Endometrial microvascular endothelial cells (primary cell): ENCODE measurements around the gene TUBE1. TPM values are rescaled to one million over a fixed set of nuclear protein-coding genes. Genes with fewer than 3 reads are reported as not detected.
"Not testable (repeated sequence)": the region's sequence is repeated elsewhere in the genome, so short reads cannot be mapped to it uniquely, and the experiment has no call there.

Experiments
- in situ Hi-C: cut with HindIII; loops from 2 replicates; pipeline ENCODE4 v1.10.0; 2017; ENCODE audit warnings: low sequenced_read_pairs, low pct_unique_long_range_greater_than_20kb; ENCODE audit errors: inconsistent ontology term
- total RNA-seq: library from RNA; depleted of rRNA; stranded (reverse); fragments of >200 nt; gene quantifications from one replicate; pipeline ENCODE4 v1.2.3, GENCODE V29; 2015; ENCODE audit errors: inconsistent ontology term

The TUBE1 gene
- total RNA-seq, 1 donor from 2014 or later = 14.9 TPM

DNA sequence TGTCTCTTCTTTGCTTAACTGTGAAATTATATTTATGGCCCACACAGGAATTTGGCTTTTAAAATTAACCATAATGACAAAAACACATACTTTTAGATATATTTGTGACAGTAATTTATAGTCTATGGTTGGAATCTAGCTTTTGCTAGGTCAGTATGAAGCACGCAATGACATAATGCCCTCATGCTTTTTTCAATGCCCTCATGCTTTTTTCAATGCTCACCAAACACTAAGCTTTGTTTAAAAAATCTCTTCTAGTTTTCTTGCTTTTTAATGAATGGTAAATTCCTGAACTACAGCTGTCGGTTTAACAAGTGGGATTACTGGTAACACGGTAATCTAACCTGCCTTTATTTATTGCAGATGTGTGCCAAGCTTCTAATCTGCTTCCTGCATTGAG is 20.7 kb downstream of the TUBE1 start:
- in situ Hi-C loops = no loop called here

DNA sequence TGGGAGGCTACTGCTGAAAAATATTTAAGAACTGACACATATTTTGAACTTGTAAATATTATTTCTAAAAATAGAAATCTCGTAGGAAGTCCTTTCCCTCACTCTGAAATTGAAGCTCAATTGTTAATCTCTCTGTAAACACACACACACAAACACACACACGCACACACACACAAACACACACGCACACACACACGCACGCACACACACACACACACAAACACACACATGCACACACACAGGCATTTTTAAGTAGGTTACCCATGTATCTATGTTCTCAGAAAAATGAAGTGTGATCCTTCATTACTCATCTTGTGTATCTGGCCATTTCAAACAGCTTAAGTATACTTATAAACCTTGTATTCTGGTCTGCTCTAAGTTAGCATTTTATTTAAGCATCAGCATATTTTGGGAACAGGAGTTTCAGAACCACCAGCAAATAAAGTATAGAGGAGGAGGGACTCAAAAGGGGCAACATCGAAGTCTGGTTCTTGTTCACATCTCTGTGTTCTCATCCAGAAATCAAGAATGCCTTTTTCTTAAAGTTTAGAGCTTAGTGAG is 21.8 kb downstream of the TUBE1 start:
- in situ Hi-C loops = no loop called here

DNA sequence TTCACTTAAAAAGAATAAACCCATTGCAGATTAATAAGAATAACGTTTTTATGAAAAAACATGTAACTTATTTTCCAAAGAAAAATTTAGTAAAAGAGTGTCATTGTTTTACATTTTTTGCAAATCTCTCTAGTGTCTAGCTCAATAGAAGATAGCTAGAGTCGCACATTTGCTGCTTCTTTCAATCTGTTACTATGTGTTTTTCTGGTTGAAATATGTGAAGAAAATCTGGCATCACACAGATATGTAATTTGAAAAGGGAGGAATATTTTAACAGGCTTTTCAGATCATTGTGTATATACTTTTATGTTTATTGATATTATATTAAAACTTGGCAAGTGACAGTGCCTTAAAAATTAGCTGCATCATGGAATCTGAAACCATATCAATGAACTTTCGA is 24.3 kb downstream of the TUBE1 start:
- in situ Hi-C loops = no loop called here

DNA sequence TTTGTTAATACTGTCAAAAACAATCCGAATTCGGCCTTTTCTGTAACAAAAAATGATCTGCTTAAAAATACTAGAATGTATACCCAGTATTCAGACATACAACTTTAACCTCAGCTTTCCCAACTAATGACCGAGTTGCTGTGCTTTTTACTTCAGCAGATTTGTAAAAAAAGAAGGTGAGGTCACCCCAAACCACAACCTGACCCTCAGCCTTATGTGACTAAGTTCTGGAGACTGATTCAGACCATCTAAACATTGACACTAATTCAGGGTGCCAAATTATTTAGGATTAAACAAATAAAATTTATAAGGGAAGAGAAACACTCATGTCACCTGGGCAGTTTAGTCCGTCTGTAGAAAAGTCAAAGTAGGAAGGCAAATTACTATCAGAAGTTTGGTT is 25.7 kb downstream of the TUBE1 start:
- in situ Hi-C loops = no loop called here

DNA sequence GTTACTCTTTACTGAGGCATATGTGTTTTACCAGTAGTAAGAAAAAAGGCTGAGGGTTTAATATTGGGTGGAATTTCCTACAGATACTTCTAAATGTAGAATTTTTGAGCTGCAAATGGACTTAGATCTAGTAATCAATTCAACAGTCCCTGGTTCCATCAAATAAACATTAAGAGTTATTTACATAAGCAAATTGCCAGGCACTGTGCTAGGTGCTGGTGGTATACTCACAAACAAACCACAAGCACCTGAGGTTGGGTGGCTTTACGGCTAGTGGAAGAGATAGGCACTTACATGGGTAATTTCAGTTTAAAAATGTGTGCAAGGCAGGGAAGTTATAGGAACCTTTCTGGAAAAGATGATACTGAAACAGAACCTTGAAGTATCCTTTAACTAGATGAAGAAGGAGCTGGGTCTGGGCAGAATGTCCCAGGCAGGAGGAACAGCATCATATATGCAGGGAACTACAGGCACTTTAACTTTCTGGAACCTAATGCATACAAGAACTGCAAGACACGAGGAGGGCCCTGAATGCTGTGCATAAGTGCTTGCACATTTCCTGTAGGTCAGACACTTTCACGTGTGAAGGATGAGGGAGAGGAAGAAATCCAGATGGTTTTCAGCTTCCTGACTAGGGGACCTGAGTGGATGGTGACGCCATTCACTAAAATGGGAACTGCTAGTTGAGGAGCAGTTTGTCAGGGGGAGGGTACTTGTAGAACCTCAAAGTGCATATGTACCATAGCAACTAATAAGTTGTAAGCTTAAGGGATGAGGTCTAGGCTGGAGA is 28.8 kb downstream of the TUBE1 start:
- in situ Hi-C loops = no loop called here

DNA sequence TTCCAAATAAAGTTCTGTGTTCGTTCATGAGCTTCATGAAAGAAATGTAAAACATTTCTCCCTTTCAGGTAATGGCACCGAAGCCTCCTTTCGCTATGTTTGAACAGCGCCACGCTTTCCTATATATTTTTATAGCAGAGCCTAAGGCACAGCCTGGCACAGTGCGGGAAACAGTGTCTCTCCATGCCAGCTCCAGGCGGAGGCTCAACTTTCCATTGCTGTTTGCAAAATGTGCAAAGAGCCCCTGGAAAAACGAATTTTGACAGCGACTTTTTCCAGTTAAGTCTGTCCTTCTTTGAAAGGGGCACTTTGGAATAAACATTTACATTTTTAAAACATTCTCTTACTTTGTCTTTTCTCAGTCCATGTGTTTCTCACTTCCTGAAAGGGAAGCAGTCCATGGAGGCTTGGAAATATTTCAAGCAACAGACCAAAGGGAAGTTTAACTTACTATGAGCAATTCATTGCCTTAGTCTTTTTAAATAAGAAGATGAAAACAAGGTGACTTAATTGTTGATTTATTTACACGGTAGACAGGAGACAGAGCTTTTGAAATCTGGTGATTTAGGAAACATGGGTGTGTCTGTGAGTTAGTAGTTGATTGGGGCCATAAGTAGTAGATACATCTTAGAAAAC is 32.6 kb downstream of the TUBE1 start:
- in situ Hi-C loops = no loop called here

DNA sequence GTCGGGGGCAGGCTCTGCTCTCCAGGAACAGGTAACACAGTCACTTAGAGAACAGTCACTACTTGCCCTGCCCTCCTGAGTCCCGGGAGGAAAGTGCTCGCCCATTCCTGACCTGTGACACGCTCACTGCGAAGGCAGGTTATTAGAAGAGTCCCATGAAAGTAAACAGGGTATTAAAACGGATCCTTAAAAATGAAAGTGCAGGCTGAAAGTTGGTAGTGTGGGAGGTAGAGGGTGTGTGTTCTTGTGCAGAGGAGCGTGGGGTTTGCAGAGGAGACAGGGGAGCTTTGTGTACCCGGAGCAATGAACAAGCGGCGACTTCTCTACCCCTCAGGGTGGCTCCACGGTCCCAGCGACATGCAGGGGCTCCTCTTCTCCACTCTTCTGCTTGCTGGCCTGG is 33.3 kb downstream of the TUBE1 start, which contains the start of gene CCN6:
CCN6 (plus strand) TSS at position 104 of the 400 bp plus-strand sequence; CDS start at position 358, 254 bp downstream.
- in situ Hi-C loops = no loop called here

DNA sequence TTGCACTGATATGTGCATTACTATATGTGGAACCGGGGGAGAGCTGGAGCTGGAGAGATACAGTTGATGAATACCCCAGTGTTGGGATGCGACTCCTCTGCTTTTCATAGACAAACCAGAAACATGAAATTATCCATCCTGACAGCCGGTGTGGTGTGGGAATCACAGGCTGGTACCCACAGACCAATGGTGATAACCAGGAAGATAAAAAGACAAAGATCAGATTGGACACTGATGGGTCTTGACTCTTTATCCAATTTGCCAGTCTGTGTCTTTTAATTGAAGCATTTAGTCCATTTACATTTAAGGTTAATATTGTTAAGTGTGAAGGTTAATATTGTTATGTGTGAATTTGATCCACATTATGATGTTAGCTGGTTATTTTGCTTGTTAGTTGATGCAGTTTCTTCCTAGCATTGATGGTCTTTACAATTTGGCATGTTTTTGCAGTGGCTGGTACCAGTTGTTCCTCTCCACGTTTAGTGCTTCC is 36.0 kb downstream of the TUBE1 start:
- in situ Hi-C loops = not testable (repeated sequence)

DNA sequence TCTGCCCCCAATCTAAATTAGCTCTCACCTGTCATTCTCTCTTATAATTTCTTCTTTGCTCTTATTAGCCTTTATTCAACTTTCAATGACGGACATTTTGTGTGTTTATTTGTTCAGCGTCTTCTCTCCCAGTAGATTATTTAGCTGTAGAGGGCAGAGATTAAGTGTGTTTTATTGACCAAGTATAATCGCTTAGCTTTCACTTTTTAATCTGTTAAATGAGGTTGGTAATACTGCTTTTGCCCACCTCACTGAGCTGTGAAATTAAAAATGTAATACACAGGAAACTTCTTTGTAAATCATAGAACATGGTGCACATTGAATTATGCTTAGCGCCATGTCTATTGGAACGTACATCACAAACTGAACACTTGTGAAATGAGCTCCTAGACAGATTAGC is 36.9 kb downstream of the TUBE1 start:
- in situ Hi-C loops = no loop called here

DNA sequence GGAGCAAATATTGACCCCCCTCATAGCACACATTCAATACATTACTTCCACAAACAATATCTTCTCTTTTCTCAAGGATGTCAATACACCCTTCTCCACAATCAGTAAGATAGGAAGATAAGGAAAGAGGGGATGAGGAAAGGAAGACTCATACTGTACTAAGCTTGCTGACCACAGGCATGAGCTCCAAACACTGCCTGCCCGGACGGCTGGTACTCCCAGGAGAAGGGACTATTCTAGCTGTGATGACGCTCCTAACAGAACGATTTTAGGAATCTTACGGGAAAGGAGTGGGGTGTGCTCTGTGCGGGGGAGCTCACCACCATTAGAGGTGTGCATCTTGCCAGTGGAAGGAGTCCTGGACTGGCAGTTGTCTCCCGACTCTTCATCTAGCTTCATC is 37.3 kb downstream of the TUBE1 start:
- in situ Hi-C loops = no loop called here

DNA sequence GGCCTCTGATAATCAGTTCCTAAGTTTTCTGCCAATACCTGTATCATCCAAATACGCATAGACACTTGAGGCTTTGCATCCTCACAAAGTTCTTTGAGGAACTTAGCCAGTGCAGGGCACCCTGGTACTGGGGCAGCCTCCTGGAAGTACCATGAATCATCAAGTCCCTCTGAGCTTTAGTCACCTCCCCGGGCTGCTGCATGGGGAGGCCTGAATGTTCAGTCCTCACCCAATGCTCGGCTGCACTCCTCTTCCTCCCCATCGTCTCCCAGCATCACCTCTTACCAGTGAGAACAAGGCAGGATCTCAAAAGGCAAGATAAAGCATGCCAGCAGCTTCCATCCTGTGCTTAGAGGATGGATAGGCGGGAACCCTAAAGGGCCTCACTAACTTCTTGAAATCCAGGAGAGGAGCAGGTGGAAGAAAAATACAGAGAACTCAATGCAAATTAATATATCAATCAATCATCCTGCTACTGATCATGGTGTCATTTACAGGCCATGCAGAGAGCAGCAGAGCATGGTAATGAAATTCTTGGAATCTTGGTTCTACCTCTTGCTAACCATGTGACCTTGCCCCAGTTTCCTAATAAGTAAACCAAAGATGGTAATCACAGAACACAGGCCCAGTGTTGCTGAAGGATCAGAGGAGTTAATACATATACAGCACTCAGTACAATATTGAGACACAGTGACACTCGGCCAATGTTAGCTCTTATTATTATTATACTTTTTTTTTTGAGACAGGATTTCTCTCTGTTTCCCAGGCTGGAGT is 38.1 kb downstream of the TUBE1 start:
- in situ Hi-C loops = no loop called here

DNA sequence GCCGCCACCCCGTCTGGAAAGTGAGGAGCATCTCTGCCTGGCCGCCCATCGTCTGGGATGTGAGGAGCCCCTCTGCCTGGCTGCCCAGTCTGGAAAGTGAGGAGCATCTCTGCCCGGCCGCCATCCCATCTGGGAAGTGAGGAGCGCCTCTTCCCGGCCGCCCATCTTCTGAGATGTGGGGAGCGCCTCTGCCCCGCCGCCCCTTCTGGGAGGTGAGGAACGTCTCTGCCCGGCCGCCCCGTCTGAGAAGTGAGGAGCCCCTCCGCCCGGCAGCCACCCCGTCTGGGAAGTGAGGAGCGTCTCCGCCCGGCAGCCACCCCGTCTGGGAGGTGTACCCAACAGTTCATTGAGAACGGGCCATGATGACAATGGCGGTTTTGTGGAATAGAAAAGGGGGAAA is 39.8 kb downstream of the TUBE1 start:
- in situ Hi-C loops = not testable (repeated sequence)

DNA sequence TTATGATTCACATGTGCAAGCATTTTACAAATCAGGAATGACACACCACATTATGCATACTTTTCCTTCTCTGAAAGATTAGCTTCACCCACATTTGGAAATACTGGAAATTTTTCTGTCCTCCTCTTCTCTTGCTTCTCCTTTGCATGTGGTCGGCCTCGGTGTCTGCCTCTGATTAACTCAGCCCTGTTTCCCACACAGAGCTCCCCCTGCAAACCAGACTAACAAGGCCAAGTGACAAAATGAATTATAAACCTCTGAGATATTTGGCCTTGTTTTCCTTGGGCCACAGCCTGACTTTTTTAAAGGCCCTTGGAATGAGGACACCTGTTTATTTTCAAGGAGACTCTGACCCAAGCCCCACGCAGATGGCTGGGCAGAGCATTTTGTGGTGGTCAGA is 42.4 kb downstream of the TUBE1 start:
- in situ Hi-C loops = no loop called here

DNA sequence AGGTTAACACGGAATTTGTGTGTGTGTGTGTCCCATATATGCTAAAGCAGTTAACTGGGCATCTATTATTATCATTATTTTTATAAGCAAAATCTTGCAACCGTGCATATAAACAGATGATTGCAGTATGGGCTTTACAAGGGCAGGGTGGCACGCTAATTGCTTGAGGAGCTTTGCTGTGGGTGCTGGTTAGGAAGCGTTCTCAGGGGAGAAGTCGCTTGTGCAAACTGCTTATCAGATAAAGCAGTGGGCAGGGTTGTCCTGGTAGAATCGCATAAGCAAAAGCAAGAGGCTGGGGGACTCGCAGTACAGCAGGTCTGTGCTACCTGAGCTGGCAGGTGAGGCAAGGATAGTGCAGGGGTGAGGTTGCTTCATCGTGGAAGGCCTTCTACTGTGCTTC is 43.1 kb downstream of the TUBE1 start:
- in situ Hi-C loops = no loop called here

DNA sequence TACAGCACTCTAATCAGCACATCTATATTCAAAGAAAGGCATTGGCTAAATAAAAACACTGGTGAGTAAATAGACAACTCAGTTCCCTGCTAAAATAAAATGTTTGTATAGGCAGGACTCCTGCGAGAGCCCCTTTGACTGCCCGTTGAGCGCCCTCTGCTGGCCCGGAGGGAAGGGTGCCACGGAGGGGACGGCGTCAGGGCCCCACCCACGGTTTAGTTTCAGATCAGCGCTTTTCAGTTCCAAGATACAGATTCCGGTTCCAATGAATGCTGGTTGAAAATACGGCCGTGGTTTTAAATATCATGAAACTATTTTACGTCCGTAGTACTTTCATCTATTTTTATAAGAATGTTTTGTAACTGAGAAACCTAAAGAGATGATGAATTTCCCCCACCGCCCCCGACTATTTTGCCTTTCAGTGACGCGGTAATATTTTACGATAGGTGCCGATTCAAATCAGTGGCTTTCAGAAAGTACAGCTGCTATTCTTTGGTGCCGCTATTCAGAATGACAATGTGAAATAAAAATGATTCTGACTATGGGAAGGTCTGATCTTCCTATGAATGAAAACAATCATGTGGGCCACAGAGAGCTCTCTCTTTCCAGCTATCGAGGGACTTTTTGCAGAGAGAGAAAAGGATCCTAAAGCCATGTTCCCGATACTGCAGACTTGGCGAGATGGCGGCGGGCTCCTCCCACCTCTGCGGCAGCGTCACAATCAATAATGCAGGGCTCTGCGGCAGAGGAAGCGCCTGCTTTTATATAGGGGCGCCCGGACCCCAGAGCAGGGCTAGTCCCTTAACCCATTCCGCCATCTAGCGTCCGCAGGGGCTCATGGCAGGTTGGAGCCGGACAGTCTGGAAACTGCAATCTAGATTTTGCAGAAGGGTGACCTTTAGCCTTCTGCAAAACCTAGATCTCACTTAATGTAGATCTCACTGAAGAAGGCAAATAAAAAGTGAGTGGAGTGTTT is 44.0 kb downstream of the TUBE1 start:
- in situ Hi-C loops = no loop called here

DNA sequence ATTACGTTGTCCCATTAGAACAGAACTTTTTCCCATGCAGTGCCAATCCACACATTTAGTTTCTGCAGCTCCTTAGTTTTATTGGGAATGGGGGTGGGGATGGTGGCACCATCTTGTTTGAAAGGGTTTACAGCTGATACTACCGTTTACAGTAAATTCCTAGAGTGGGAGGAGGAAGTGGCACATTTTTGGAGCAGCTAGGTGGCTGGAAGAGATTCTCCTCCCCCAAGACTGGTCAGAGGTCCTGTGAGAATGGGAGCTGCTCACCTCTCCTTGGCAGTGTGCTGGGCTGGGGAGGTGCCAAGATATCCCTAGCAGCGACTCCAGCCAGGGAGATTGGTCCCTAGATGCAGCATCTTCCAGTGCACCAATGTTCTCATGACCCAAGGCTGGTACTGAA is 45.7 kb downstream of the TUBE1 start:
- in situ Hi-C loops = no loop called here

DNA sequence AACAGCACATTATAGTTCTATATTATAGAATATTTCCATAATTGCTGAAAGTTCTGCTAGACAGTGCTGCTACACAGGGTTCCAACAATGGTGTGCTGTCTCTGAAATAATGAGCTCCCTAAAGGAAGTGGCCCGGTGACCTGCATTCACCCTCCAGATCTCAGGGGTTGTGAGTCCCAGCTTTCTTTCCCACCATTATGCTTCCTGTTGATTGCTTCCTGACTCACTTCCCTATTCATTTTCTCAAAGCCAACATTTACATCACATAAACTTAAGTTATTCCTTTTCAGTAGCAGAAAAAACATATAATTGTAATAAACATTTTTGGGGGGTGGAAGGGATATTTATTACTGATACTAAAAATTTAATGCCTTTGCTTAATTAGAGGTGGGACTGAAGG is 46.3 kb downstream of the TUBE1 start:
- in situ Hi-C loops = no loop called here

DNA sequence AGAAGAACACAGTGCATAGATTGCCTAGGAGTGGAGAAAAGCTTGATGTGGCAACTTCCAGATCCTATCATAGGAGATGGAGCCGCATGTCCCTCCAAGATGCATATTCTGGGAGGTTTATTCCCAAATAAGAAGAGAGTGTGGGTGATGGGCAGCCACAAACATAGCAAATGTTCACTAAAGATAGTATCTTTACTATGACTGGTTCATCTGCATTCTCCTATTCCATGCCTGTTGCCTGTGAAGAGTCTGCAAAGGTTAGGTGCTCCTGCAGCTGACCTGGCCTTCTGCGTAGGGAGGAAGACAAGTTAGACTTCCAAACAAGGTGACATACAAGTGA is 47.9 kb downstream of the TUBE1 start:
- in situ Hi-C loops = no loop called here
